ENCODE results near the gene SFRP4.

GRCh38 chr7:37932543-37932942 lies 15.9 kb upstream of the SFRP4 start:
- TF ChIP-seq CTCF (IDR thresholded peaks at IDR 0.05; ENCODE audit: low read length) (no peak), EZH2 (IDR thresholded peaks at IDR 0.05; ENCODE audit: borderline replicate concordance, low read length) (no peak)
